Brain microvascular endothelial cell (primary cell): ENCODE measurements around the gene GNA15.
A peak's percentile ranks its signal among the peaks of the same experiment; 100 is the strongest.

Experiments used
- DNase-seq: peaks from one replicate; pipeline ENCODE4 v3.0.0-alpha.2; 2020
- H3K27ac ChIP-seq: fragments of 250-450 bp; sonication (Bioruptor Pico); 2 replicates; pipeline ENCODE4 v1.5.1; 2020; ENCODE audit warnings: mild to moderate bottlenecking, moderate library complexity
- H3K27me3 ChIP-seq: fragments of 250-450 bp; sonication (Bioruptor Pico); replicated peaks from 2 replicates; pipeline ENCODE4 v1.5.1; 2020; ENCODE audit warnings: mild to moderate bottlenecking
- H3K36me3 ChIP-seq: fragments of 250-450 bp; sonication (Bioruptor Pico); replicated peaks from 2 replicates; pipeline ENCODE4 v1.5.1; 2020; ENCODE audit warnings: mild to moderate bottlenecking
- H3K4me3 ChIP-seq: 2 replicates; pipeline ENCODE4 v1.5.1; 2011; ENCODE audit warnings: low read depth, mild to moderate bottlenecking, control low read depth, low read length, moderate library complexity
- in situ Hi-C: cut with HindIII; loops from 2 replicates; pipeline ENCODE4 v1.10.0; 2017; ENCODE audit warnings: low sequenced_read_pairs, low pct_ligation_motif_present
- TF ChIP-seq, protein P1 (sequence below): IDR thresholded peaks from 2 replicates; pipeline ENCODE4 v1.5.1; 2011; ENCODE audit warnings: low read depth, mild to moderate bottlenecking, moderate library complexity, low read length, control low read depth, inconsistent platforms; ENCODE audit errors: missing control alignments

GNA15 gene

DNA sequence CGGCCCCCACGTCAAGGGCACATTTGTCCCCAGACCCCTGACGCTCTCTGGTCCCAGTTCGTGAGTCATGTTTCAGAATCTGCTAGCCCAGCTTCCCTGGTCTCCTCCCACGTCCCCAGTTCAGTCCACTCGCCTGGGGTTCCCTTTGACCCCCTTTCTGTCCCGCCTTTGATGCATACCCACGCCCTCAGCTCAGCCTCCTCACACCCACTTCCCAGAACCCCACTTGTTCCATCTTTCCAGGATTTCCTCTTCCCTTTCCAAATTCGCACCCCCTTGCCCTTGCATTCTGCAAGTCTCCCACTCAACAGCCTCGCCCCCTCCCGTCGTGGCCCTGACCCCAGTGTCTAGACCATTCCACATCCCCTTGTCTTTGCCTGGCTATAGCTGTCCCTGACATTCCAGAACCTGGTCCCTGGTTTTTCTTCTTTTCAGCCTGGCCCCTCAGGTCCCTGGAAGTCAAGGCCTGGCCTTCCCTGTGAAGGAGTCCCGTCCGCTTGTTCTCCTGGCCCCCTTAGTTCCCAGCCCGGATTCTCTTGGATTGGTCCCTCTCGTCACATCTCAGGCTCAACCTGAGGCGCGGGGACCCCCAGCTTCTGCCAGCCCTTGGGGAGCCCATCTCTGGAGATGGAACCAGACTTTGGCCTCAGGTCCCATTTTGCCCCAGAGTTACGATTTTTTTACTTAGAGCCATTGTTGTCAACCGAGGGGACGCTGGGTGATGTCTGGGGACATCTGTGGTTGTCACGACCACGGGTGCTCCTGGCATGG is 51.2 kb downstream of the GNA15 start:
- Histone ChIP-seq H3K4me3 (peak overlapping the region; percentile 88), H3K36me3 (no peaks in the 10 kb centered on the region), H3K27ac (peak overlapping the region; percentile 26), H3K27me3 (no peaks in the 10 kb centered on the region)
- DNase-seq = no peak
- in situ Hi-C loops = no loop called here
- TF ChIP-seq, protein P1, sequence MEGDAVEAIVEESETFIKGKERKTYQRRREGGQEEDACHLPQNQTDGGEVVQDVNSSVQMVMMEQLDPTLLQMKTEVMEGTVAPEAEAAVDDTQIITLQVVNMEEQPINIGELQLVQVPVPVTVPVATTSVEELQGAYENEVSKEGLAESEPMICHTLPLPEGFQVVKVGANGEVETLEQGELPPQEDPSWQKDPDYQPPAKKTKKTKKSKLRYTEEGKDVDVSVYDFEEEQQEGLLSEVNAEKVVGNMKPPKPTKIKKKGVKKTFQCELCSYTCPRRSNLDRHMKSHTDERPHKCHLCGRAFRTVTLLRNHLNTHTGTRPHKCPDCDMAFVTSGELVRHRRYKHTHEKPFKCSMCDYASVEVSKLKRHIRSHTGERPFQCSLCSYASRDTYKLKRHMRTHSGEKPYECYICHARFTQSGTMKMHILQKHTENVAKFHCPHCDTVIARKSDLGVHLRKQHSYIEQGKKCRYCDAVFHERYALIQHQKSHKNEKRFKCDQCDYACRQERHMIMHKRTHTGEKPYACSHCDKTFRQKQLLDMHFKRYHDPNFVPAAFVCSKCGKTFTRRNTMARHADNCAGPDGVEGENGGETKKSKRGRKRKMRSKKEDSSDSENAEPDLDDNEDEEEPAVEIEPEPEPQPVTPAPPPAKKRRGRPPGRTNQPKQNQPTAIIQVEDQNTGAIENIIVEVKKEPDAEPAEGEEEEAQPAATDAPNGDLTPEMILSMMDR = no peak

DNA sequence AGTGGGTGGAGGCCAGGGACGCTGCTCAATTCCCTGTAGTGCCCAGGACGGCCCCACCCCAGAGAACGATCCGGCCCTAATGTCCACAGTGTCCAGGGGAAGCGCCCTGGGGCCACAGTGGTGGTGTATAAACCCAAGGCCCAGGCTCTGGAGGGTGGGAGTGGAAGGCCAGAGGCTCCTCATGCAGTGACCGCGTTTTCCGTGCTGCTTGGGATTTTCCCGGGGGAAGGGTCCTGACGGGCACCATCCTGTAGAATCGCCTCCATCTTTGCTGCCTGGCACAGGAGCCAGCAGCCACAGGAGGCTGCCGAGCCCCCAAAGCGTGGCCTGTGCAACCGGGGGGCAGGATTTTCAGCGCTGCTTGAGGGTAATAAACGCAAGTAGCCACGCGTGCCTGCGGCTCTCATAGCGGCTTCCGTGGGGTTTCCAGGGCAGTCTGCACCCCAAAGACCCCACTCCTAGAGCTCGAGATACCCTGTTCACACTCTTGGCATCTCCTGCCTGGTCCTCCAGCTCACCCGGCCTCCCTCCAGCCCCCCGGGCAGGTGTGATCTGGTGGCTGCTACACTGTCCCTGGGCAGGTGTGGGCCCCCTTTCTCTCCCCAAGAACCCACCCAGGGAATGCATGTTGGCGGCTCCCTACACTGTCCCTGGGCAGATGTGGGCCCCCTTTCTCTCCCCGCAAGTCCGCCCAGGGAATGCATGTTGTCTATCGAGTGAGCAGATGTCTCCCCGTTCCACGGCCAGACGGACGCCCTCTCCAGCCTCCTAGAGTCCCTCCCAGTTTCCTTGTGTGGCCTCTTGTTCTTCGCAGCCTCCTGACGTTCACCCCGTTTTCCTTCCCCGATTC is 52.1 kb downstream of the GNA15 start:
- in situ Hi-C loops = no loop called here
- DNase-seq = no peak
- H3K27me3 ChIP-seq = no peaks in the 10 kb centered on the region
- no peak overlapping the region for H3K27ac ChIP-seq
- no peak overlapping the region for H3K4me3 ChIP-seq
- H3K36me3 ChIP-seq = no peaks in the 10 kb centered on the region
- TF ChIP-seq, protein P1 = no peak

DNA sequence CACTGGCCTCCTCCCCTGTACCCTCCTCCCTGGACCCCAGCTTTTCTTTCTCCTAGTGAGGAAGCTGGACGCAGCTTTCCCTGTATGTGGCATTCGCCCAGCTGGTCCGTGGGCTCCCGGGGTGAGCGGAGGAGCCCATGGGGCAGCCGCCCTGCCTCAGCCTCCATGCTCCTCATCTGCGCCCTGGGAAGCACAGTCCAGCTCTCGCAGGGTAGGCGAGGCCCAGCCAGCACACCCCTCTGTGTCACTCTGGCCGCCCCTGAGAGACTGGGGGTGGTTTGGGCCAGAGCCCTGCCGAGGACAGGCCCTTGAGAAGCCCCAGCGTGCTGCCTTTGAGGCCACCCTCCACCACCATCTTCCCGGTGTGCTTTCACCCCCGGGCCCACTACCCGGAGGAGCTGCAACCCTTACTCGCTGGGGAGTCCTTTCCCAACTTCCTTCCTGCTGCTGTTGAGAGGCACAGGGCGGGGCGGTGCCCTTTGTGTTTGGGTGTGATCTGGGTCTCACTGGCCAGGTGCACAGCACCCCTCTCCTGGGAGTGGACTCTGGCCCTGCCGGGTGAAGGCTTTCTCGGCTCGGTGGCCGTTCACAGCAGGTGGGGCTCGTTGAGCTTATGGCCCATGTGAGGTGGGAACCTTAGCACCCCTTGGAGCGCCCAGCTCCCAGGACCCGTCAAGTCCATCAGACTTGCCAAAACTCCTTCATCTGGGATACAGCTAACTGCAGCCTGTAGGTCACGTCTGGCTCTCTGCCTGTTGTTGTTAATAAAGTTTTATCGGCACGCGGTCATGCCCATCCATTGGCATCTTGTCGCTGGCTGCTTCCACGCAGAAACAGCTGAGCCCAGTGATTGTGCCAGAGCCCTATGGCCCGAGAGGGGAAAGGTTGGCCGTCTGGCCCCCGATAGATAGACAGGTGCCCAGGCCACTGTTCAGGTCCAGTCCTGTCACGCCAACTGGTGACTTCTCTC is 53.1 kb downstream of the GNA15 start:
- DNase-seq = no peak
- TF ChIP-seq, protein P1 = no peak
- H3K27me3 ChIP-seq = no peaks in the 10 kb centered on the region
- H3K27ac ChIP-seq = no peak overlapping the region
- H3K4me3 ChIP-seq = no peak overlapping the region
- in situ Hi-C loops = no loop called here
- H3K36me3 ChIP-seq = peaks cover 8% of the 10 kb centered on the region

DNA sequence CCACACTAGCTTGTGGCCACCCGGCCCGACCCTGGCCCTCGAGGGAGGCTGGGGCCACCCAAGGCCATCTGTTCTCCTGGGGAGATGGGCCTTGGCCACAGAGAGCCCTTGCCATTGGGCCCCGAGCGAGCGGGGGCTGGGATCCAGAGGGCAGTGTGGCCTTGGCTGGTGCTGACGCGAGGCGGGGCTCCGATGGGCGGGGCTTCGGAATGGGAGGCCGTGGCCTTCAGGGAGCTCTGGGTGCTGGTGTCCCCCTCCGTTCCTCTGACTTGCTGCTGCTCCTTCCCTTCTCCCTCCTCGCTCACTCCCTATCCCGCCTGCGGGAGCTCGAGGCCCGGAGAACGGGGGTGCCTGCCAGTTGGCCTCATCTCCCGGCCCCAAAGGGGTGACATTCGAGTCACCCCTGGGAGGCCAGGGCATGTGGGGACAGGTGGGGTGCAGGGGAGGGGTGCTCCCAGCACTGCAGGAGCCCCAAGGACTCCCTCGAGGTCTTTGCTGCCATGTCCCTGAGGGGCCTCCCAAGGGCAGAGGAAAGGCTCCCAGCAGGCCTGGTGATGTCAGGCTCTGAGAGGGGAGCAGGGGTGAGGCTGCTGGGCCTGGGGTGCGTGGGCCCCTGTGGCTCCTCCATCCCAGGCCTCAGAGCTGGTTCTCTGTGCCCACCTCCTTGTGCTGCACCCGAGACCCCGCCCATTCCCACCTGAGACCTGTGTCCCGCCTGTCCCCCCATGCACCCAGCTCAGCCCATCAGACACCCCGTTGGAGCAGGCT is 54.1 kb downstream of the GNA15 start:
- H3K27me3 ChIP-seq = no peaks in the 10 kb centered on the region
- DNase-seq = no peak
- TF ChIP-seq, protein P1 = no peak
- in situ Hi-C loops = no loop called here
- H3K4me3 ChIP-seq = no peak overlapping the region
- H3K27ac ChIP-seq = no peak overlapping the region
- peaks cover 9% of the 10 kb centered on the region for H3K36me3 ChIP-seq

DNA sequence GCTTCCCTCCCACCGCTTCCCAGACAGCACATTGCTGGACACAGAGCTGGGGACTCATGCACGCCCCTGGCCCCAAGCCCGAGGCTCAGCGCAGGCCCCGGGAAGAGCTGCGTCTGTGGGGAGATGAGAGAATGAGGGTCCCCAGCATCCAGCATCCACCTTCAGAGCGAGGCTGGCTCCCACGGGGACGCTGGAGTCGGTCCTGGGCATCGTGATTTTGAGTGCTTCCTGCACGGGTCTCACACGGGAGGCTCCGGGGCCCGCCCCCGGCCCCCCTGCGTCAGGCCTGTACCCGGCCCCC is 54.6 kb downstream of the GNA15 start:
- Histone ChIP-seq H3K27ac (no peak overlapping the region), H3K36me3 (peaks cover 9% of the 10 kb centered on the region), H3K27me3 (no peaks in the 10 kb centered on the region), H3K4me3 (no peak overlapping the region)
- TF ChIP-seq, protein P1 = no peak
- no peak for DNase-seq
- in situ Hi-C loops = no loop called here
